GM10266 (cell line): Measurements from ENCODE around the gene TOP2A.

Source experiments
- DNase-seq: peaks from one replicate; pipeline ENCODE4 v3.0.0; 2012; ENCODE audit errors: extremely low spot score
- CTCF ChIP-seq: IDR thresholded peaks from 2 replicates; pipeline ENCODE4 v1.5.1; 2012; ENCODE audit warnings: mild to moderate bottlenecking, low read depth; ENCODE audit not compliant: control insufficient read depth, insufficient read depth; ENCODE audit errors: missing control alignments

Gene TOP2A

GRCh38 chr17:40364121-40364861 is 53.4 kb downstream of the TOP2A start, which contains the start of gene GJD3:
Gene GJD3 (minus strand): TSS chr17:40364737. CDS start chr17:40363815, 922 bp downstream.
- peak; percentile 25 for DNase-seq
- no peak for TF ChIP-seq CTCF

GRCh38 chr17:40363111-40363827 is 54.4 kb downstream of the TOP2A start:
- no peak for DNase-seq

GRCh38 chr17:40362696-40363110 is 55.0 kb downstream of the TOP2A start:
- peak; percentile 95 for DNase-seq

More at GRCh38 chr17:40363111-40363827, 54.4 kb downstream of the TOP2A start:
- TF ChIP-seq CTCF, result no peak

GRCh38 chr17:40361925-40362695 is 55.6 kb downstream of the TOP2A start:
- DNase-seq, result no peak
- TF ChIP-seq CTCF, result no peak

More at GRCh38 chr17:40362696-40363110, 55.0 kb downstream of the TOP2A start:
- TF ChIP-seq CTCF, result peak; percentile 87

- DNase-seq, result no peak
- no peak for TF ChIP-seq CTCF
Observed at GRCh38 chr17:40361063-40361924, 56.4 kb downstream of the TOP2A start.

- TF ChIP-seq CTCF, result no peak
- no peak for DNase-seq
Observed at GRCh38 chr17:40360091-40360490, 57.6 kb downstream of the TOP2A start.
